ENCODE results near the gene EEF1B2. TPM values are rescaled to one million over a fixed set of nuclear protein-coding genes. Genes with fewer than 3 reads are reported as not detected.

EEF1B2 gene
- total and polyA plus RNA-seq, 2 of the 8 experiments (the other 6 are each of a cell fraction or from before 2014, with no cell fraction given): 504 to 679 TPM

DNA sequence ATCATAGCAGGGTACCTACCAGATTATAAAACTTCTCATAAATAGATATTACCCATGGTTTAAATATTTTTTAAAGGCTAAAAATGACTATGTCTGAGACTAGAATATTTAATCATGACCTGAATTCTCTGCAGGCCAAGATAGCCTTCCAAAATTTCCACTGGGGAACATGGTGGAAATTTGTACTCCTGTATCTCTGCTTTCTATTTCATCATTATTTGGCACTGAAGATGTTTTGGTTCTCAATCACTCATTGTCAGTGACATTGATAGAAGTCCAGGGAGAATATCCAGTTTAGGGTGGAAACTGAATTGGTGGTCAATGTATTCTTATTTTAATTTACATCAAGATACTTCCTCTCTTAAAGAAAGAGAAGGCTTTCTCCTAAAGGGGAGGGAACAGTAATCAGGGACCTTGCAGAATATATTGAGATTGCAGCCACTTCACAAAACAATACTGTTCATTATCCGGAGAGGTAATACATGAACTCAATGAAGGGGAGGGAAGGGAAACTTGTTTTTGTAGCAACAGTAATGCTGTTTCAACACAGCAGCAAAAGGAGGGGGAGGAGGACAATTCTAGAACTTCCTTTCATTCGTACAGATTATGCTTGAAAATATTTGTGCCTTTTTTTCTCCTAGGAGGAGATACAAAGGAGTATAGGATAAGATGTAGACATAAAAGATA, 34.1 kb downstream of the EEF1B2 start:
- Histone ChIP-seq H3K79me2 (ENCODE audit: control insufficient read depth in 1 of 2, insufficient read depth in 2 of 2, low read length in 2 of 2) (no peaks in the 10 kb centered on the region), H2BK20ac (ENCODE audit: low read length) (no peak overlapping the region), H4K5ac (ENCODE audit: insufficient read length, low read depth, low read length) (no peak overlapping the region), H2BK15ac (ENCODE audit: low read length) (no peak overlapping the region), H2BK120ac (replicated peaks; ENCODE audit: low read depth, low read length) (no peak overlapping the region), H2AK5ac (ENCODE audit: low read depth, low read length) (no peak overlapping the region), H3K23ac (ENCODE audit: insufficient read length) (no peak overlapping the region), H3K14ac (ENCODE audit: insufficient read length) (no peak overlapping the region), H3K4me1 (replicated peaks in 1 of 4; ENCODE audit: control insufficient read depth in 3 of 4, insufficient read depth in 4 of 4, low read length in 3 of 4) (no peaks in the 10 kb centered on the region), H3K79me1 (ENCODE audit: low read depth, low read length) (no peaks in the 10 kb centered on the region), H3K9ac (replicated peaks in 1 of 4; ENCODE audit: extremely low read depth in 1 of 4, low read depth in 3 of 4, low read length in 3 of 4) (no peak overlapping the region), H2BK12ac (ENCODE audit: low read depth, low read length) (no peak overlapping the region), H2BK5ac (ENCODE audit: low read depth, low read length) (no peak overlapping the region), H3K27me3 (replicated peaks in 1 of 4; ENCODE audit: control insufficient read depth in 3 of 4, extremely low read depth in 1 of 4, insufficient read depth in 3 of 4, low read length in 3 of 4) (no peaks in the 10 kb centered on the region), H4K91ac (replicated peaks; ENCODE audit: insufficient read length, low read length) (no peak overlapping the region), H3K36me3 (ENCODE audit: control insufficient read depth in 2 of 4, insufficient read depth in 4 of 4, low read length in 3 of 4) (no peaks in the 10 kb centered on the region), H3K56ac (replicated peaks; ENCODE audit: insufficient read length, low read depth, low read length) (no peak overlapping the region), H4K8ac (ENCODE audit: extremely low read depth, insufficient read depth, low read length) (no peak overlapping the region), H3K4ac (replicated peaks; ENCODE audit: insufficient read length, low read depth, low read length) (no peak overlapping the region), H3K9me3 (ENCODE audit: insufficient read depth in 2 of 2, low read depth in 1 of 2, low read length in 1 of 2) (no peaks in the 10 kb centered on the region), H3K27ac (ENCODE audit: low read depth, low read length) (no peak overlapping the region), H3K18ac (ENCODE audit: extremely low read depth, low read length) (no peak overlapping the region), H3K4me3 (ENCODE audit: extremely low read depth in 1 of 4, insufficient read depth in 2 of 4, low read depth in 3 of 4, low read length in 4 of 4) (no peak overlapping the region), H3K4me2 (ENCODE audit: insufficient read depth in 1 of 2, low read depth in 2 of 2, low read length in 2 of 2) (no peak overlapping the region), H2AFZ (ENCODE audit: low read length) (no peak overlapping the region), H3K23me2 (ENCODE audit: low read depth, low read length) (no peaks in the 10 kb centered on the region), H4K20me1 (replicated peaks in 1 of 2; ENCODE audit: control insufficient read depth in 1 of 2, insufficient read depth in 2 of 2, low read length in 2 of 2) (no peaks in the 10 kb centered on the region)
- DNase-seq (ENCODE audit: low read depth in 1 of 2, low spot score in 2 of 2) (no peak), FAIRE-seq (peak; percentile 52)
- POLR2A ChIA-PET (ENCODE audit: partially characterized antibody): no interaction called here
- WGBS, 2 experiments (ENCODE audit: extremely low coverage in 1 of 2, insufficient coverage in 1 of 2, insufficient read length in 1 of 2, insufficient replicate concordance in 2 of 2, low coverage in 1 of 2, low lambda C conversion rate in 2 of 2, missing lambda C conversion rate in 1 of 2): 95% methylated on average over 2 of the region's 2 CpGs; no CpG with 5 or more reads in 1 of the 2 experiments
- CTCF ChIA-PET (ENCODE audit: partially characterized antibody): no interaction called here
- TF ChIP-seq SUZ12 (IDR thresholded peaks at IDR 0.05; ENCODE audit: low read length) (no peak), YY1 (IDR thresholded peaks at IDR 0.05; ENCODE audit: low read depth, low read length) (no peak), CREB1 (IDR thresholded peaks at IDR 0.05) (no peak), RAD21 (IDR thresholded peaks at IDR 0.05 in 1 of 2, conservative IDR thresholded peaks at IDR 0.05 in 1 of 2; ENCODE audit: low read depth in 2 of 2, low read length in 2 of 2) (no peak), TAF7 (optimal IDR thresholded peaks at IDR 0.05; ENCODE audit: borderline replicate concordance, low read depth, low read length) (no peak), BRCA1 (IDR thresholded peaks at IDR 0.05; ENCODE audit: low read depth, low read length) (no peak), TEAD4 (IDR thresholded peaks at IDR 0.05; ENCODE audit: low read depth, low read length) (no peak), CBX5 (IDR thresholded peaks at IDR 0.05; ENCODE audit: low read depth, low read length) (no peak), NANOG (IDR thresholded peaks at IDR 0.05; ENCODE audit: insufficient read depth, low read depth, low read length, poor library complexity, severe bottlenecking) (no peak), CHD2 (IDR thresholded peaks at IDR 0.05; ENCODE audit: low read length) (no peak)
- TF ChIP-seq, protein P1, sequence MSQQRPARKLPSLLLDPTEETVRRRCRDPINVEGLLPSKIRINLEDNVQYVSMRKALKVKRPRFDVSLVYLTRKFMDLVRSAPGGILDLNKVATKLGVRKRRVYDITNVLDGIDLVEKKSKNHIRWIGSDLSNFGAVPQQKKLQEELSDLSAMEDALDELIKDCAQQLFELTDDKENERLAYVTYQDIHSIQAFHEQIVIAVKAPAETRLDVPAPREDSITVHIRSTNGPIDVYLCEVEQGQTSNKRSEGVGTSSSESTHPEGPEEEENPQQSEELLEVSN (IDR thresholded peaks at IDR 0.05): no peak
- TF ChIP-seq, protein P2, sequence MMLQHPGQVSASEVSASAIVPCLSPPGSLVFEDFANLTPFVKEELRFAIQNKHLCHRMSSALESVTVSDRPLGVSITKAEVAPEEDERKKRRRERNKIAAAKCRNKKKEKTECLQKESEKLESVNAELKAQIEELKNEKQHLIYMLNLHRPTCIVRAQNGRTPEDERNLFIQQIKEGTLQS (IDR thresholded peaks at IDR 0.05; ENCODE audit: insufficient read depth, low read depth, low read length): no peak

All from H1 (cell line).